ENCODE data around the gene SPATA21.
"Not testable (repeated sequence)": the region's sequence is repeated elsewhere in the genome, so short reads cannot be mapped to it uniquely, and the experiment has no call there.

Gene SPATA21

GRCh38 chr1:16376971-16377370, 60.3 kb downstream of the SPATA21 start:
- DNase-seq = no peak

GRCh38 chr1:16375521-16376340, 61.5 kb downstream of the SPATA21 start:
- no peak for DNase-seq

DNA sequence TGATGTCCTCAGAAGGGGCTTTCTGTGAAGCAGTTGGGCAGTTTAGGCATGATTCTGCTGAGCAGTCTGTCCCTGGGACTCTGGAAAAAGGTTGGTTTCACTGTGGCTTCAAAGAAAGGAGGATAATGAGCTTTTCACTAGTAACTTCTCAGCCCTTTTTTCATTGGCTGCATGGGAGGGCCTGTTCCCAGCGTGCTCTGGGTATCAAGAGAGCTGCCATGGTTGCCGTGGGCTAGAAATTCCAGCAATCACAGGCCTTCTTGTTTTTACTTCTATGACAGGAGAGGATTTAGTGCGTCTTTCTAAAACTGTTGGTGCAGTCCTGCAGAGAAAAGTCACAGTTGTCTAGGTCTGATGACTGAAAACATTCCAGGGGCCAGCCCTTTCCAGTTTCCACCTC, 63.0 kb downstream of the SPATA21 start:
- DNase-seq = no peak

DNA sequence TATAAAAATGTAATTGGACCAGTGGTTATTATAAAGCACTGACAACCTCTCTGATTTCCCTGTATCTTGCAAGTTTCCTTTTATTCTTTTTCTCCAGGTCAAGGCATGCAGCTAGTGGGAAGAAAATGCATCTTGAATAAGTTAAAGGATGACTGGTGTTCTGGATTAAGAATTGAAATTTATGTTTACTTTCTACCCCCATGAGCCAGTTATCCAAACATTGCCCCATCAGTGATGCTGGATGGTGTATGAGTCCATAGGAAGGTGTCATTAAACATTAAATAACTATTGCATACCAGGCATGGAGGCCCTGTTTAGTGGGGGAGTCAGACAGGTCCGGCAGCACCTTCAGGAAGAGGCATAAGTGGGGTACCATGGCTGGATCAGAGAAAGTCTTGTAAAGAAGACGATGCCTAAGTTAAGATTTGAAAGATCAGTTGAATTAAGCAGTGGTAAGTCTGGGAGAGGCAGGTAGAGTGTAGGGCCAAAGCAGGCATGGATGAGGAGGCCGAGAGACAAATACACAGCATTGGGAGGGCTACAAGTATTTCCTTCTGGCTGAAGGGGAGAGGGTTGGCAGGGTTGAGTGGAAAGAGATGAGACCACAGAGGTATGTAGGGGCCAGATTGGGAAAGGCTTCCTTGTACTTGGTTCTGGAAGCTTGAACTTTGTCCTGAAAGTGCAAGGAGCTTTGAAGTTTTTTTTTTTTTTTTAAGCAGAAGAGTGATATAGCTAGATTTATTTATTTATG, 64.5 kb downstream of the SPATA21 start:
- DNase-seq = no peak

GRCh38 chr1:16371725-16372124, 65.5 kb downstream of the SPATA21 start:
- DNase-seq = no peak

DNA sequence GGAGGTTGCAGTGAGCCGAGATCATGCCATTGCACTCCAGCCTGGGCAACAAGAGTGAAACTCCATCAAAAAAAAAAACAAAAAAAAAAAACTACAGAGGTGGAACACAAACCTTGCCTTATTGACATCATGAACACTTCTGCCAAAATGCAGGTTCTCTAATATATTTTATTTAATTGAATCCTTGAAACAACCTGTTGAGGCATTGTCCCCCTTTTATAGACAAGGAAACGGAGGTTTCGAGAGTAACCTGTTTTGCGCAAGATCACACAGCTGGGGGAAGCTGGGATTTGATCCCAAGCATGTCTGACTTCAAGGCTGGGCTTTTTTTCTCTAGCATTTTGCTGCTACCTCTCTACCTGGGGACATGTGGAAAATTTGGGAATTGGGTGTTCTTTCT, 67.4 kb downstream of the SPATA21 start:
- no peak for DNase-seq

- DNase-seq = no peak
Measured at GRCh38 chr1:16367968-16368890, 69.0 kb downstream of the SPATA21 start.

DNA sequence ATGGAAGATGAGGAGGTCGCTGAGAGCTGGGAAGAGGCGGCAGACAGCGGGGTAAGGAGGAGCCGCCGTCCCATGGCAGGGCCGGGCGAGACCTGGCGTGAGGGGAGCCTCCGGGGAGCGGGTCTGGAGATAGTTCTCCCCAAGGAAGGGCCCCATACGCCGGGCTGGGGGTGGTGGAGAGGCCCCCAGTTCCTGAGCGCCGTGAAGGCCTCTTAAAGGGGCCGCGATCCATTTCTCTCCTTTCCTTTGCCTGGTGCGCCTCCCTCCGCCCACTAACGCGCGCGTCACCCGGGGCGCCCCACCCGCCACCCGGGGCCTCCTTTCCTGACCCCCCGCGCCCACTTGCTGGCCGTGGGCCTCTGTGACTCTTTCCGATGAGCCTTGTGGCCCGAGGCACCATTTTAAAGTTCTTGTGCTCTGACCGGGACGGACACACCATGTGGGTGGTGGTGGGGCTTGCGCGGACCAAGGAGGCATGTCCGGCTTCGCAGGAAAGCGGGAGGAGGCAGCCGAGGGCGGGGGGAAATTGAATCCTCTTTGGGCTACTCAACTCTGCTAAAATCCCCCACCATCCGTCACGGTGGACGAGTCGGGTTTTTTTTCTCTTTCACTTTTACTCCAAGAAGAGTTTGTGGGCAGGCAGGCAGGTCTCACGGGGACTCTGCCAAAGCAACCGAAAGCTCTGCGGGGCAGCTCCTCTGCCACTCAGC, 69.8 kb downstream of the SPATA21 start:
- DNase-seq = peak; percentile 89

DNA sequence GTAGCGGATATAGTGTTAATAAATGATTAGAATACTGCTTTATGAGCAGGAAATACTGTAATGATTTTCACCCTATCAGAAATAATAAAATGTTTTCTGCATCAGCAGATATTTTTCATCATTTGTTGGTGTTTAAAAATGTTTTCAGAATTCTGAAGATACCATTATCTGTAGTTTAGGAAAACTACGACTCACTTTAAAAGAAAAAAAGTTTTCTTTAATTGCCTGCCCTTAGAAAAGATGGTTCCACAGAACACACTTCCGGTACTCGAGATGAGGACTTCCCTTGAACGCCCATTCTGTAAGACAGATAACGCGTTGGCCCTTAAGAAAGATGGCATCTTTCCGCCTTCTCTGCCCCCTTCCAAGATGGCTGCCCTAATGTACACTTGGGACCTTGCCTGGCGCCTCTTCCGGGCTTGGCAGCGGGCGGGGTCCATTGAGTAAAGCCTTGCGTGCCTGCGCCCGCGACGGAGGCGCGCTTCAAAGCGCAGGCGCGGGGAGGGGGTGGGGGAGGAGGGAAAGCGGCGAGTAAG, 70.4 kb downstream of the SPATA21 start, which contains the start of gene SZRD1:
Gene SZRD1 (plus strand): TSS at position 521 of the 536 bp plus-strand sequence. CDS start 16 bp downstream, outside the sequence.
- peak; percentile 99 for DNase-seq

GRCh38 chr1:16365146-16365498, 72.1 kb downstream of the SPATA21 start:
- DNase-seq = not testable (repeated sequence)

DNA sequence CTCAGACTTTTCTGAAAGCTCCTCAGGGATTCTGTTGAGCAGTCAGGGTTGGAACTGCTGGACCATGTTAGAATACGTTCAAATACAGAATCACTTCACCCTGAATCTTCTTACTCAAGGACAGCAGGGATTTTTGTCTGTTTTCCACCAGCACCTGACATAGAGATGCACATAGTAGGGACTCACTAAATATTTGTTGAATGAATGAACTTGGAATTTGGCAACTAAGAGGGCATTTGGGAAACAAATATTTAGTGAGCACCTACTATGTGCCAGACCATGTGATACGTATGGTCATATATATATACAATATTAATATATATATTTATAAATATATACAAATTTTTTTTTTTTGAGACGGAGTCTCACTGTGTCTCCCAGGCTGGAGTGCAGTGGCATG, 80.4 kb downstream of the SPATA21 start:
- no peak for DNase-seq

- no peak for DNase-seq
Measured at GRCh38 chr1:16354619-16355018, 82.6 kb downstream of the SPATA21 start.

DNA sequence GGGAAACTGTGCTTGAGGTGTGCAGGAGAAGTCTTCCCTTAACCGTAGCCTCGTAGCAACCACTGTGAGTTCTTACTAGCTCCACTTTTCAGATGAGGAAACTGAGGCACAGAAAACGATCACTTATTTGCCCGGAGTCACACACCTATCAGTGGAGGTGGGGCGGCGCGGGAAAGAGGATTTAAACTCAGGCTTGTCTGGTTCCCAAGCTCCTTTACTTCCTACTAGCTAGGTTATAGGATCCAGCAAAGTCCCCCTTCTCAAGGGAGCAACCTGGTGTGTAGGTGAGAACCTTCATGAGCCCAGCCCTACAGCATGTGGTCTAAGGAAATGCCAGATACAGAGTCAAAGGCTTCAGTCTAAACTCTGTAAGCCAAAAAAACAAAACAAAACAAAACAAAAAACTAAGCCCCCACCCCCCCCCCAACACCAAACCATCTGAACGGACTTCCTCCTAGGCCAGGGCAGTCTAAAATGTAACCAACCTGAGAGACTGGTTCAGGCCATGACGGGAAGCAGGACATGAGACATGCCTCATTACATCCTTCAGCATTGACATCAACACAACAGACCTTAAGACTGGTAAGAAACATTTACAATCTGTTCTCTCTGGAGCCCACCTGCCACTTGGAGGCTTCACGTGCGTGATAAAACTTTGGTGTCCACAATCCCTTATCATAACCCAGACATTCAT, 84.2 kb downstream of the SPATA21 start:
- no peak for DNase-seq

DNA sequence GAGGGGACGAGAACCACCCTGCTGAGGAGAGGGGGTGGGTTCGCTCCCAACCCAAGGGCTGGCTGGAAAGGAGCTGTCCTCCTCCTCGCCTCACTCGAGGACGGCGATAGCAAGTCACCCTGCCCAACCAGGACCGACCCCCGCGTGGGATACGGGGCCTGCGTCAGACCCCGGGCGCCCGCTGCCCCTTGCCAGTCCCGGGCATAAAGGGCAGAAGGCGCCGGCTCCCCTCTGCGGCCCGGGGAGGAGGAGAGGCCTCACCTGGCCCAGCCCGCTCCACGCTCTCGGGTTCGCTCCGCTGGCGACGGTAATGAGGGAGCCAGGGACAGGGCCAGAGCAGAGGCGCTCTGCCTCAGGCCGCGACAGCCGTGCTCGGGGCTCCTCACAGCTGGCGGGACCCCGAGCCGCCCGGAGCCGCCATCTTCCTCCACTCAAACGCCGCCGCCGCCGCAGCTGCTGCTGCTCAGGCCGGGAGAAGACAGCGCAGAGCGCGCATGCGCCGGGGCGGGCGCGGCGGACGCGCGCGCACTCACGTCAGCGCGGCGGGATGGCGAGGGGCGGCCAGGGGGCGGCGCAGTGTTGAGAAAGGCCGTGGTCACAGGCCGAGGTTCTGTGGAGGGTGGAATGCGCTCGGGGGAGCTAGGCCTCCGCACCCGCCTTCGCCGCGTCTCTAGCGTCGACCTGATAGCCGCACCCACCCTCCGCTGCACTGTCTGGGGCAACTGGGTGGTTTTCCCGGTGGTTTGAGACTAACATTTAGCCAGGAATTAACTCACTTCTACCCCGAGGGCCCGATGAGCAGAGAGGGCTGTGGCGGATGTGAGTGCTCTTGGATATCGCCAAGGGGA, 85.0 kb downstream of the SPATA21 start, which contains the start of gene FBXO42:
Gene FBXO42 (minus strand): TSS at position 487 of the 848 bp plus-strand sequence. CDS start 37,062 bp downstream, outside the sequence.
- peak; percentile 90 for DNase-seq

DNA sequence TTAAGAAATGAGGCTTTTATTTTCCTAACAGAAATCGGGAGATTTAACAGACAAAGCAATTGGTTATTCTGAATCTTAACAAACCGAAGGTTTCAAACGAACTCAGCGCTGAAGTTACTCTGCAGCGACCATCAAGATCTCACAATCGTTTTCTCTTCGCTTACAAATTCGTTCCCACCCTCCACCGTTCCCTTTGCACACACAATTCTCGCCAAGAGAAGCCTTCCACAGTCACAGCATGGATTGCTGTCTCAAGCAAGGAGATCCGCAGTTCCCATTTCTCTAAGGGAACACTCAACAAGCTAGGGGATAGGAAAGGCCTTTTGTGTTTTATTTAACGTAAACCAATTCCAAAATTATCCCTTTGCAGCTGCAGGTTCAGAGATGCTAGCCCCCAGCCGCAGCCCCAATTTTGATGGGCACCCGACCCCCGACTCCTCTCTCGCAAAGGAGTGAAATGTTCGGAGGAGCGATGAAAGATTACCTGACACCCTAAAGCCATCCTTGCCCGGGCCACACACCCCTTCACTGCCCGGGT, 85.7 kb downstream of the SPATA21 start:
- DNase-seq = no peak

GRCh38 chr1:16349847-16350406, 87.3 kb downstream of the SPATA21 start:
- no peak for DNase-seq
